Inflammatory macrophage treated with lipopolysaccharide for 4 hours (primary cell): ENCODE data around the gene RNPEPL1.

Experiments used
- DNase-seq: peaks from one replicate; pipeline ENCODE4 v3.0.0-alpha.2; 2020

RNPEPL1 gene

GRCh38 chr2:240628507-240628807, 60.2 kb downstream of the RNPEPL1 start:
- DNase-seq = no peak

GRCh38 chr2:240628808-240629618, 60.7 kb downstream of the RNPEPL1 start:
- no peak for DNase-seq

GRCh38 chr2:240629619-240629967, 61.3 kb downstream of the RNPEPL1 start:
- DNase-seq = no peak

GRCh38 chr2:240629968-240630770, 61.9 kb downstream of the RNPEPL1 start:
- DNase-seq = no peak
